EL (cell line): ENCODE measurements around the gene CNTROB.
A peak's percentile ranks its signal among the peaks of the same experiment; 100 is the strongest.

ENCODE experiments used
- DNase-seq: peaks from one replicate; pipeline ENCODE4 v3.0.0-alpha.2; 2016

The CNTROB gene

DNA sequence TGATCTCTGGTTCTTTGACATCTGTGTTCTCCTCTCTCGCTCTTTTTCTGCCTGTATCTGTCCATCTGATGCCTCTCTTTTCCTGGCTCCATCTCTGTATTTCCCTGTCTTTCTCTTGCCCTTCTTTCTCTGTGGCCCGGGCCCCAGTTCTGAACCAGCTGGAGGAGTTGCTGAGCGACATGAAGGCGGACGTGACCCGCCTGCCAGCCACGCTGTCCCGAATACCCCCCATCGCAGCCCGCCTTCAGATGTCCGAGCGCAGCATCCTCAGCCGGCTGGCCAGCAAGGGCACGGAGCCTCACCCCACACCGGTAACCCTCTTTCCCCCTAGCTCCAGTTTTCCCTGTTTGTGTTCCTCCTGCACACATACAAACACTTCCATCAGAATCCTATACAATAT is 21.7 kb upstream of the CNTROB start:
- no peak for DNase-seq

DNA sequence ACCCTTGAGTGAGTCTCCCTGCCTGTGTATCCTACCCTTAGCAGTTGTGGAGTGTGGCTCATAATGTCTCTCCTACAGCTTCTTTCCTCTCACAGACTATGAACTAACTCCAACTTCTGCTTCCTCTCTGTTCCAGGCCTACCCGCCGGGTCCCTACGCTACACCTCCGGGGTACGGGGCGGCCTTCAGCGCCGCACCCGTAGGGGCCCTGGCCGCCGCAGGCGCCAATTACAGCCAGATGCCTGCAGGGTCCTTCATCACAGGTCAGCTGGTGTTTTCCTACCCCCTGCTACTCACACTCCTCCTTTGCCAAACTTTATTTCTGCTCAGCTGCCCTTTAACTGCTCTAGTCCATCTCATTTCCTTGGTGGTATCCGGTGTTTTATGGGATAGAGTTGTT is 21.3 kb upstream of the CNTROB start:
- DNase-seq, result no peak

DNA sequence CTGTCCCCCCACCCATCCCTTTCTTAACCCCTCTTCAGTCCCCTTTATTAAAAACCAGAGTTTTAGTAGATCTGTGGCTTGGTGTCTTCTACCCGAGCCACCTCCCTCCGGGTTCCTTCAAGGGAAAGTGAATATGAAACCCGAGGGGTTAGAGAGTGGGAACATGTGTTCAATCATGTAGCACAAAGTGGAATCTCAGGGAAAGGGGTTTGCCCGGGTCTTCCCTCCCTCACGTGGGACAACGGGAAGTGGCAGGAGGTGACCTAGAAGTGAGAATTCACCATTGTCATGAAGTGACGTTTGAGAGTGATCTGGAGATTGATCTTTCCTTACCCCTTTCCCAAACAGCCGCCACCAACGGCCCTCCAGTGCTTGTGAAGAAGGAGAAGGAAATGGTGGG is 20.9 kb upstream of the CNTROB start:
- DNase-seq, result no peak

DNA sequence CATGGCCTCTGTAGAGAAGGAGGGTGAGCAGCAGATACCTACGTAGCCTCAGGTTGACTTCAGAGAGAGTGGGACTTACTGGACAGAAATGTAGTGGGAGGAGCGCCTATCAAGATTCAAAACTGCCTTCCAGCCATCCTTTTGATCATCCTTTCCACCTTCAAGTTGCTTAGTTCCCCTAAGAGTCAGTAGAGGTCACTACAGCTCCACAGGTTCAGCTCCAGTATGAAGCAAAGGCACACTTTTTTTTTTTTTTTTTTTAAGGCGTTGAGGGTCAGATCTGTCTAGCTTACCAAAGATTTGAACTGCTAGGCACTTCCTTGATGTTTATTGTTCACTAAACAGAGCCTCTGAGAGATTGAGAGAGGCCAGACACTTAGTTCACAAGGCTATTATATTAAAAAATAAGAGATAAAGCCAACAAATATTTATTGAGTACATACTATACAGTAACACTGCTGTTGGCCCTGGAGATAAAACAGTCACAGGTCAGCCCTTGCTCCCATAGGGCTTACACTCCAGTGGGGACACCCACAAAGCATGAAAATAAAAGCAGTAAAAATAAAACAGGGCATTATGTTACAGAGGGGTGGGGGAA is 19.0 kb upstream of the CNTROB start:
- peak; percentile 77 for DNase-seq

DNA sequence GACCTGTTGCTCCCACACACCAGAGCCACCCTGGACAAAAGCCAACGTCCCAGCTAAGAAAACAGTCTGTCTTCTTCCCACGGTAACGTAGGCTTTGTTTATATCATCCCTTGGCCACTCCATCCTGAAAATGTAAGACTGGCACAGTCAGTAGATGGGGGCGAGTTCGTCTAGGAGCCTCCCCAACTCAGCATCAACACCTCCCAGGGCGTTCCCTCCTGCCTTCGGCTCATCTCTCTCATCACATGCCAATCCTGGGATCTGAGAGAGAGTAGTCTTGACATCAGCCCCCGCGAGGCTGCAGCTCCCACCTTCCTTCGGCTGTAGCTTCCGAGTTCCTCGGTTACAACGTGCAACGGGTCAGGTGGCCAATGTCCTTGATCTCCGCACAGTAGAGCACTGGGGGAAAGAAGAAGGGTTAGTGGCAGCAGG is 16.8 kb upstream of the CNTROB start:
- no peak for DNase-seq

DNA sequence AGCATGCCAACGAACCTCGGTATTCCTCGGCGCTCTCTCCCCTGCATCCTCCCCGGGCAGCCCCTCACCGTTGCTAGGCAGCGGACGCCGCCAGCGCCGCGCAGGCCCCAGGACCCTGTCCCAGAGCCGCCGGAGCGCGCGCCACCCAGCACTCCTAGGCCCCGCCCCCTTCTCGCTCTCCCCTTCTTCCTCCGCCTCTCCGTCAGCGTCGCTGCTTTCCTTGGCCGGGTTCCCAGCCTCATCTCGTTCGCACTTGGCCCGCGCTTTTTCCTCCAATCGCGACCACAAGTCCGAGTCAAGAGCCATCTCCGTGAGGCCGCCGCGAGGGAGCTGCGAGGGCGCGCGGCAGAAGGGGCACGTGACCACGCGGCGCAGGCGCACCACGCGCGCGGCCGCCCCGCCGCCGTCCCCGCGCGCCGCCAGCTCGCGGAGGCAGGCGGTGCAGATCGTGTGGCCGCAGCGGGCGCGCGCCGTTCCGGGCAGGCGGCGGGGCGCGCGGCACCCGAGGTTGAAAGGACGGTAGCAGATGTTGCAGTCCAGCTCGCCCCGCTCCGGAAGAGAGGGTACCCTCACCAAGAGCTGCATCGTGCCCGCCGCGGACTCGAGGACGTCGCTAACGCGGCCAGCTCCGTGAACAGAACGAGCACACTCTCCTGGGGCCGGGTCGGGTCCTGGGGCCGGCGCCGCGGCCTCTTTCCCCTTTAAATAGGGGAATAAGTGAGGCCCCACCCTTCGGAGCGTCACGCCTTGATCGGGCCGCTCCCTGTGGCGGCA is 16.2 kb upstream of the CNTROB start, which contains the start of gene RNF227:
TSS of gene RNF227 (minus strand) at position 679 of the 774 bp plus-strand sequence. CDS start at position 585, 94 bp downstream.
- DNase-seq, result peak; percentile 99

DNA sequence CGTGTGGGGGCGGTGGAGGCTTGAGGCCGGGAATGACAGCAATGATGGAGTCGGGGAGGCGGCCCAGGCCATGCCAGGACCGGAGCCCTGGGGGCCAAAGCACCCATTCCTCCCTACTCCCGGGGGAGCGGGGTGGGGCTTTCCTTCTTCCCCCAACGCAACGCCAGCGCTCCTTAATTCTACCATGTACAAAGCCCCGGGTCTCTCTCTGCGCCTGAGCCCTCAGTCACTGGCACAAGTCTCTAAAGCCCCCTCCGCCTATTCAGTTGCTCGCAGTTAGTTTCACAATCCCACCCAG is 15.7 kb upstream of the CNTROB start:
- DNase-seq, result no peak

DNA sequence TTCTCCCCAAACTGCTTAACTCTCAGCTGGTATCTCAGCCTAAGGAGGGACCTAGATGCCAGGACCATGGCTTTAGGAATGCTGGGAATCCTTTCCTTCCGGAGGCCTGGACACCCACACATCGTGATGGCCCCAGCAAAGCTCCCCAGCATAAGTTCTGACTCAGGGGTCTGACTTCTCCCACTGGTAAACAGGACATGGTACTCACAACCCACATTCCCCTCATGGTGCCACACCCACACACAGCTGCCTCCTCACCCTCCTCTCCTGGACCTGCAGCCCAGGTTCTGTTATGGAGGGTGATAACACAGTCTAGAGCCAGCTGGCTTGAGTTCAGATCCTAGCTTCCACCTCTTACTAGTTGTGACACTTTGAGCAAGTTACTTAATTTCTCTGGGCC is 15.2 kb upstream of the CNTROB start:
- peak; percentile 81 for DNase-seq

DNA sequence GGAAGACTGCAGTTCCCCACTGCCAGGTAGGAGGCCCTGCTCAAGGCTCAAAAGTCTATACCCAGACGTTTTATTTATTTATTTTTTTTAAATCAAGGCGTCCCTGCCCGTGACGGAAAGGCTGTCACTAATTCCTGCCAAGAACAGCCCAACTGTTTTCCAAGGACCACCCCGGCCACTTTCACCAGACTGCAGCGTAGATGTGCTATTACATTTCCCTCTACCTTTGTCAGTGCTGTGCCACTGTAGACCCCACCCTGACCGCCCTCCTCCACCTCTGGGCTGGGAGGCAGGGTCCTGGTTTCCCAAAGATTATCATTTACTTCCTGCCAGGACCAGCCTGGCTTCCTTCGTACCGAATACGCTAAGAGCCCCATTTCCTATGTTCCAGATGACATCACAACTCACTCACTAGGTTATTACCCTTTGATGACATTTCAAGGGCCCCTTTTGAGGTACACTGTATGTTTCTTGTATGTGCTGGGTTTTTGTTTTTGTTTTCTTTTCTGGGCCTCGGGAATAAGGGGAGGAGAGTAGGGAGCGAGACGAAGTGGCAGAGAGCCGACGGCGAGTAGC is 9.6 kb upstream of the CNTROB start:
- DNase-seq, result no peak

DNA sequence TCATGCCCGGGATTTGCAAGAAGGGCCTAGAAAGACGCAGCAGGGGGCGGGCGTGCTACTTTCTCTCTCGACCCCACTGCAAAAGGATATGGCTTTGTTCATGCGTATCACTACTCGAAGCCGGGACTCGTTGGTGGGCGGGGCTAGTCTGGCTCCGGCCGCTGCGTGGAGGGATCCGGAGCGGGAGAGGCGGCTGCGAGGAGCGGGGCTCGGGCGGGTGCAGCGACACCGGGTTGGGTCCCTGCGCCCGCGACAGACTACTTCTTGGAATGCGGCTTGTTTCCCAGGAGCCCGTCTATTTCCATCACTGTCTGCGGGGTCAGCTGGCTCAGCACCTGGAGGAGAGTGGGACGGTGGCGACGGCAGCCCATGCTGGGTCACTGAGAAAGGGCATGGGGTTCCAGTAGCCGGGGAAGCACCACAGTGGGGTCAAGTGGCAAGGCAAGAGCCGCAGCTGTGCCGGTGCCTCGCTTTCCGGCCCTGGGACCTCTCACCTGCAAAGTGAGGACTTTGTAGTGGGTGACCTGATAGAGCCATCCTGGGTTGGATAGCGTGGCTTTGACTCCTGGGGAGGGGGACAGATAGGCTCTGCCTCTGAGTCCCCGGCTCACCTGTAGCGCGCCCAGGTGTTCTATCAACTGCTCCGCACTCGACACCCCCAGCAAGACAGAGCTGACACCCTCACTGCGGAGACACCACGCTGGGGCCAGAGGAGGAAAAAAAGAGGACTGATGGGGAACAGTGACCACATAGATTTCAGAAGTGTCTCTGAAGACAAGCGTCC is 9.0 kb upstream of the CNTROB start:
- peak; percentile 64 for DNase-seq

DNA sequence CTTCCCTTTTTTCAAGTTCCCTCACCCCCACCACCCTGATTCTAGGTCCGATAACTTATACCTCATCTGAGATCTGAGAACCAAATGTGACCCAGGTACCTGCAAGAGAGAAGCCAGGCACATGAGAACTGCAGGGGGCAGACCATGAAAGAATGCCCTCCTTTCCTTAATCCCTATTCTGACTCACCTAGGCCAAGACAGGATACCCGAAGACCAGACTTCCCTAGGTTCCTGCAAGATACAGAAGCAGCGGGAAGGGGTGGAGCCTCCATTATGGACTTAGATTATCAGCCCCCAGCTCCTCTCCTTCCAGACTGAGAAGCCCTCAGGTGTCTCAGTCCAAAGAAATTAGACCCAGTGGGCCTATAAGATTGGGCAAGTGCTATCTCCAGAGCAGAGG is 4.4 kb upstream of the CNTROB start:
- DNase-seq, result no peak

DNA sequence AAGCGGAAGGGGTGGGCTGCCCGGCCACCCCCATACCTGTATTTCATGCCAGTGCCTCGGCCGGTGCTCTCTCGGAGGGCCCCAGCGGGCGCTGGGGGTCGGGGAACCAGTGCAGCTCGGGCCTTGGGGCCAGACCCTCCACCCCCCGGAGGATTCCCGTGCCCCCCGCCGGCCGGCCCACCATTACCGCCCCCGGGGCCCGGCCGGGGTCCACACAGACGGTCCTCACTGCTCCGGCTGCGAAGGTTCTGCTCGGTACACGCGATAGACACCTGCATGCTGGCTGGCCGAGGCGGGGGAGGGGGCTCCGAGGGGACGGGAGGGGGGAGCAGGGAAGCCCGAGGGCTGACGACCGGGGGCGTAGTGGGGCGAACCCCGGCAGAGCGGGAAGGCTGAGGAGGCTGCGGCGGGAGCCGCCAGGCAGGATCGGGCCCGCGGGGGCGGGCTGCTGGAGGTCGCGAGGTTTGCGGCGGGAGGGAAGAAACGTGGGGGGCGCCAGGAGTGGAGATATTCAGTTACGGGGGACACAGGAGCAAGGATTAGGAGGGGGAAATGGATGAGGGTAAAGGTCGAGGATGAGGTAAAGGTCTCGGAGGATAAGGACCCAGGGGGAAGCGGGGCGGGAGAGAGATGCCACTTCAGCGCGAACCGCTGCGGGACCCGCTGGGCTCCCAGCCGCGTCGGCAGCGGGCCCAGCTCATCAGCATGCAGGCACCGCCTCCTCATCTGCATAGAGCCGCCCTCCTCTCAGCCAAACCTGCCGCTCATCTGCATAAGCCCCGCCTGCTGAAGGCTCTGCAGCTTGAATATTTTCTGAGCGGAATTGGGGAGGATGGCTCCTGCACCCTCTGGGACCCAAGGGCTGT is 2.6 kb upstream of the CNTROB start, which contains the start of gene KCNAB3:
TSS of gene KCNAB3 (minus strand) at position 699 of the 866 bp plus-strand sequence. CDS start at position 278, 421 bp downstream.
- peak; percentile 82 for DNase-seq

DNA sequence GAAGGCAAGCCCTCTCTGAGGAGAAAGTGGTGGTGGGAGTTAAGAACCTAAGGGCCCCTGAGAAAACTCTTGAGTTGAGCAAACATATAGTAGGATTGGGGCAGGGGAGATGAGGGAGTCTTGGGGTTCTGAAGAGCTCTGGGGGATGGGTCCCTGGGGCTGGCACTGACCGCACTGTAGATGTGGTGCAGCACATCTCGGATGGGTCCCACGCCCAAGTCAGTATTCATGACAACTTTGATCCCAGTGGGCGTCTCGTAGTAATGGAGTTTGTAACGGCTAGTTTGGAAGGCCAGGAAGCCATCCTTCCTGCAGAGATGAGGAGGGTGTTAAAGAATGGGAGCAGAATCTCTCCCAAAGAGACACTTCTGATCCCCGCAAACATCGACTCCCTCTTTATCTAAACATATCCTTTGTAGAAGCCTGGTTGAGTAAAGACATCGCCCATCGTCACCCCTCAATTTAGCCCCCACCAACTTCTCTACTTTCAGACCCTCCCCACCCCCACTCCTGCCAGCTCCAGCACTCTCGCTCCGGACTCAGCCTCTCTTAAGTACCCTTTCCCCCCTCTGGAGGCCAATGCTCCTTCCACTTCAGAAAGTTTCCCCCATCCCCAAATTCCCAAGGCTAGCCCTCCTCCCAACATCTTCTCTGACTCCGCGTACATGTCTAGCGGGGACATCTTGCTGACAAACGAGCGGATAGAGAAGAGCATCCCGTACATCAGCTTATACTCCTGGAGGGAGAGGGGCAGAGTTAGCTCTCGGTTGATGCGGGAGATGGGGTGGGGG is 970 bp upstream of the CNTROB start:
- no peak for DNase-seq

DNA sequence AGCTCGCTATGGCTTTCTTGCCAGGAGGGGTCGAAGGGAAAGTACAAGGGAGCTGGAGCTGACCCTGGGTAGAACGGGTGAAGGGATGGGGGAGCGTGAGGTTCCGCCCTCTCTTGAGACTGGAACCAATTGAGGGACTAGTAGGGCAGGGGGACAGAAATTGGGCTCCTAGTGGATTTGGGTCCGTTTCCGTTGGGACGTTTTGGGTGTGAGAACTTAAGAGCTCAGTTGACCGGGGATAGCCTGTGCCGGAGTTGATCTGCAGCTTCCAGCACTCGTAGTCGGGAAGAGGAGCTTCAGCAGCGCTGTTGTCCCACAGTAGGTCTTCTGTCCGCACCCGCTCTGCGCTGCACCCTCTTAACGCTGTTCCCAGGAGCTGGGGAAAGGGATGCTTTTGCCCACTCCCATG is 481 bp downstream of the CNTROB start:
- peak; percentile 46 for DNase-seq

DNA sequence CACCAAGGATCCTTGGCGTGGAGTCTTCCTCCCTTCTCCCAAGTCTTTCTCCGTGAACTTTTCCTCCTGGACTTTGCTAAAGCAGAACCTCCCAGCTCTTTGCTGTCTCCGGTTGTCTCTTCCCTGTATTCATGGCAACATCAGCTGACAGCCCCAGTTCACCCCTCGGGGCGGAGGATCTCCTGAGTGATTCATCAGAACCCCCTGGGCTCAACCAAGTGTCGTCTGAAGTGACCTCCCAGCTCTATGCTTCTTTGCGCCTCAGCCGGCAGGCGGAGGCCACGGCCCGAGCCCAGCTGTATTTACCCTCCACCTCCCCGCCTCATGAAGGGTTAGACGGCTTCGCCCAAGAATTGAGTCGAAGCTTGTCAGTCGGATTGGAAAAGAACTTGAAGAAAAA is 943 bp downstream of the CNTROB start:
- peak; percentile 88 for DNase-seq

DNA sequence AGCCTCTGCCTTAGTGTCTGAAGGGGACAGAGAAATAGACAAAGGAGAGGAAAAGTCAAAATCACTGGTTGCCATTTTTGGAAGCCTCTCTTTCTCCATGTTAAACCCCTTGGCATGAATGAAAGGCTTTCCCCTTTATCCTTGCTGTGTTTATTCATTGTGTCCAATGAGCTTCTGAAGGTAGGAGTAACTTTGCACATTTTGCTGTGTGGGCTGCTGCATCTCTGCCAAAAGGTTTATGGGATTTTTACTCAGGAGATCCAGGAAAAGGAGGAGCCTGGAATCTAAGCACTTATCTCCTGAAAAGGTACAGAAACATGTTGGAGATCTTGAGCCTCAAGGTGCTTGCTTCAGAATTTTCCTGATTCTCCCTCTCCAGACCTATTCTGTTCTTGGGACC is 3.9 kb downstream of the CNTROB start:
- no peak for DNase-seq

DNA sequence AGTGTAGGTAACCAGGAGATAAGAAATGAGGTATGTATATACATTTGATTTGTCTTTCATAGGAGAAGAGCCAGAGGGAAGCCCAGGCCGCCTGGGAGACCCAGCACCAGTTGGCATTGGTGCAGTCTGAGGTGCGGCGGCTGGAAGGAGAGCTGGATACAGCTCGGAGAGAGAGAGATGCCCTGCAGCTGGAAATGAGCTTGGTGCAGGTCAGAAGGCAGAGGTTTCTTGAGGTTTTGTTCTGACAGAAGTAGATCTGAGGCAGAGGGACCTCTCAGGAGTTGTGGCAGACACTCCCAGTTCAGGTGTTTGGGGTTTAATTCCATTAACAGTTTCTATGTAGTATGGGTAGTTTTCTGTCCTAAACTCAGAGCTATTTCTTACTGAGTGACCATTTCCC is 8.0 kb downstream of the CNTROB start:
- DNase-seq, result no peak

DNA sequence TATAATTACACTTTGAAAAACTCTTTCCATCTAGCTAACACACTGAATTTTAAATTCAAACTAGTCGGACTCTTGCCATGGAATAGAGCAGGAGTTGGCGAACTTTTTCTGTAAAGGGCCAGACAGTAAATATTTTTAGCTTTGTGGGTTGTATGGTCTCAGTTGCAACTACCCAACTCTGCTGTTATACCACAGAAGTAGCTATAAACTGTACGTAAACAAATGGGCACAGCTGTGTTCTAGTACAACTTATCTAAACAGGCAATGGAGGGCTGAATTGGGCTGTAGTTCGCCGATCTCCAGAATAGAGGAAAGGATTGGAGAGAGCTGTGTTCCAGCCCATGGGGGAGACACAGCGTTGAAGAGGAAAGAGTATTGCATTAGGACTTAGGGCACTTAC is 8.7 kb downstream of the CNTROB start:
- DNase-seq, result no peak

DNA sequence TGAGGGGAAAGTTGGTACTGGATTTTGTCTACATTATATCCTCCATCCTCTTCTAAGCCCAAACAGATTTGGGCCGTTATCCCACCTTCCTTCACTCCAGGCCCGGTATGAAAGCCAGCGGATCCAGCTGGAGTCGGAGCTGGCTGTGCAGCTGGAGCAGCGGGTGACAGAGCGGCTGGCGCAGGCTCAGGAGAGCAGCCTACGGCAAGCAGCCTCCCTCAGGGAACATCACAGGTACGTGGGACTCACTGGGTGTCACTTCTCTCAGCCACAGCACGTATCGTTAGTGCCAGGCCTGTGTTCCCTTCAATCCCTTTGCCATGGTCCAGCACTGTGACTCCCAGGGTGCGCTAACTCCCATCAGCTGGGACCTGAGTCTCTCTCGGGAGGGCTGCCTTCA is 11.3 kb downstream of the CNTROB start:
- DNase-seq, result no peak

DNA sequence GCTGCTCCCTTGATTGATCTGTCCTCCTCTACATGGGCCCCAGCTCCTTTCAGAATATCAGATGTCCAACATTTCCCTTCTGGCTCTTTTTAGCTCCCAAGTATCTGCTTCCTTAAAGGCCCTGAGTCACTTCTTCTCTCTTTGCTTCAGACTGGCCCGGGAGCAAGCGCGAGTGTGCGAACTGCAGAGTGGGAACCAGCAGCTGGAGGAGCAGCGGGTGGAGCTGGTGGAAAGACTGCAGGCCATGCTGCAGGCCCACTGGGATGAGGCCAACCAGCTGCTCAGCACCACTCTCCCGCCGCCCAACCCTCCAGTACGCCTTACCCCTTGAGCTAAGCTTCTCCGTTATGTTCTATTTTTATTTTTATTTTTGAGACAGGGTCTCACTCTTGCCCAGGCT is 12.3 kb downstream of the CNTROB start:
- no peak for DNase-seq

DNA sequence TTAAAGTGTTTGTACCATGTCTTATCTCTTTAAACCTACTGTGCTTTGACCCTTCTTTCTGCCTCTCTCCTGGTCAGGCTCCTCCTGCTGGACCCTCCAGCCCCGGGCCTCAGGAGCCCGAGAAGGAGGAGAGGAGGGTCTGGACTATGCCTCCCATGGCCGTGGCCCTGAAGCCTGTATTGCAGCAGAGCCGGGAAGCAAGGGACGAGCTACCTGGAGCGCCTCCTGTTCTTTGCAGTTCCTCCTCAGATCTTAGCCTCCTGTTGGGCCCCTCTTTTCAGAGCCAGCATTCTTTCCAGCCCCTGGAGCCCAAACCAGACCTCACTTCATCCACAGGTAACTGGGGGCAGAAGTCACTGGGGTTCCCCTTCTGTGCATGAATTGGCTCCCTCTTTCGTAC is 13.6 kb downstream of the CNTROB start:
- DNase-seq, result no peak

DNA sequence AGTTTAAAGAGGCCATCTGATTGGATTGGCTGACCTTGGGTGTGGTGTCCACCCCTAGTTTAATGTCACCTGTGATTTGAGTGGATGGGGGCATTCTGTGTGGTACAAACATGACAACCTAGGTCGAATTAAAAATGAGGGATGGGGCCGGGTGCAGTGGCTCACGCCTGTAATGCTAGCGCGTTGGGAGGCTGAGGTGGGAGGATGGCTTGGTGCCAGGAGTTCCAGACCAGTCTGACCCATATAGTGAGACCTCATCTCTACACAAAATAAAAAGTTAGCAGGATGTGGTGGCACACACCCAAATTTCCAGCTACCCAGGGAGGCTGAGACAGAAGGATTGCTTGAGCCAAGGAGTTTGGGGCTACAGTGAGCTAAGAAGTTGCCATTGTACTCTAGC is 14.4 kb downstream of the CNTROB start:
- no peak for DNase-seq
